ENCODE measurements around the gene RPS6KA2. TPM values are rescaled to one million over a fixed set of nuclear protein-coding genes. Genes with fewer than 3 reads are reported as not detected.
A peak's percentile ranks its signal among the peaks of the same experiment; 100 is the strongest.

Gene RPS6KA2
- total RNA-seq, 1 donor from 2014 or later = 10.4 TPM

DNA sequence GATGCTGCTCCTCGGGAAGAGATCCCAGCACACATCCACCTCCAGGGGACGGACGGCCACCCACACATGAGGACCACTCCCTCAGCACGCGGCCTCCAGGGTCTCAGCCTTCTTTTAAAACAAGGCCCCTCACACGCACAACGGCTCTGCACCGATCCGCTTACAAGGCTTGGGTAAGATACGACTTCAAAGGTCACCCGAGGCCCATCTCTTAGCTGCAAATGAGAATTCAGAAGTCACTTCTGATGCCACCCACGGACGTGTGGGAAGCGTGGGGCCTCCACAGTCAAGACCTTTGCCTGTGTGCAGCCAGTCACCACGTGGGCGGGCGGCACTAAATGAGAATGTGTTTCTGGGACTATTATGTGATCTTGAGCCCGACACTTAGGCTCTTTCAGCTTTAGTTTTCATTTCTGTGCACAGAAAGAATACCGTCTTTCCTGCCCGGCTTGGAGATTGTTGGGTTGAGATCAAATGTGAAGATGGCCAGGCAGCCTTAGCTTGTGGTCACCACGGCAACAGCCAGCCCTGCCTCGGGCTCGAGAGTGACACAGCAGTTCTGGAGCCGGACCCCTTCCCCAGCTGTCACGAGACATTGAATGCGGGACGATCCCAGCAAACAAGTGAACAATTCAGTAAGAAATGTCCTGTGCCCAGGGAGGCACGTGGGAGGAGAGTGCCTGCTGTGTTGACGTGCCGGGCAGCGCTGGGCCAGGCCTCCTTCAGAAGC, 132.1 kb downstream of the RPS6KA2 start:
- Histone ChIP-seq H3K36me3 (ENCODE audit: control insufficient read depth in 3 of 3, insufficient read depth in 3 of 3, low read length in 3 of 3) (peaks cover 31 to 54% (median 53%) of the 10 kb centered on the region in 3 donors), H3K4me3 (ENCODE audit: low read length in 3 of 3) (no peak overlapping the region), H3K4me1 (ENCODE audit: control insufficient read depth in 3 of 3, insufficient read depth in 3 of 3, low read length in 3 of 3) (peaks cover 0 to 4% (median 4%) of the 10 kb centered on the region in 3 donors), H3K27ac (ENCODE audit: low read depth, low read length) (no peak overlapping the region), H3K9ac (ENCODE audit: low read depth in 1 of 3, low read length in 3 of 3) (no peak overlapping the region), H3K27me3 (ENCODE audit: control insufficient read depth in 3 of 3, insufficient read depth in 3 of 3, low read length in 3 of 3) (no peaks in the 10 kb centered on the region), H3K9me3 (ENCODE audit: control insufficient read depth in 3 of 3, low read length in 3 of 3) (no peaks in the 10 kb centered on the region)

DNA sequence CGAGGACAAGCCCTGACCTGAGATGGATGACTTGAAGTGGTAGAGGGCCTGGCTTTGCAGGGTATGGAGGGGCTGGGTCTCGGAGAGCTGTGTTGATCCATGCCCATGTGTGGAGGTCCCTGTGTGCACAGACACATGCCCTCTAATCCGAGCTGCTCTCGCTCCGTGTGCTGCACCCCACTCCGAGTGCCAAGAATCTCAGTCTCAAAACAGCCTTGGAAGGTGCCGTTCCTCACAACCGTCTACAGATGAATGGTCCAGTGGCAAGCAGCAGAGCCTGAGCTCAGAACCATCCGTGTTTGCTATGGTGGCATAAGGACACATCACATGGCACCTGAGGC, 133.0 kb downstream of the RPS6KA2 start:
- Histone ChIP-seq H3K27ac (ENCODE audit: low read depth, low read length) (no peak overlapping the region), H3K36me3 (ENCODE audit: control insufficient read depth in 3 of 3, insufficient read depth in 3 of 3, low read length in 3 of 3) (peaks cover 30 to 58% (median 52%) of the 10 kb centered on the region in 3 donors), H3K27me3 (ENCODE audit: control insufficient read depth in 3 of 3, insufficient read depth in 3 of 3, low read length in 3 of 3) (no peaks in the 10 kb centered on the region), H3K9ac (ENCODE audit: low read depth in 1 of 3, low read length in 3 of 3) (no peak overlapping the region), H3K9me3 (ENCODE audit: control insufficient read depth in 3 of 3, low read length in 3 of 3) (no peaks in the 10 kb centered on the region), H3K4me1 (ENCODE audit: control insufficient read depth in 3 of 3, insufficient read depth in 3 of 3, low read length in 3 of 3) (peaks cover 0 to 4% (median 4%) of the 10 kb centered on the region in 3 donors), H3K4me3 (ENCODE audit: low read length in 3 of 3) (no peak overlapping the region)

DNA sequence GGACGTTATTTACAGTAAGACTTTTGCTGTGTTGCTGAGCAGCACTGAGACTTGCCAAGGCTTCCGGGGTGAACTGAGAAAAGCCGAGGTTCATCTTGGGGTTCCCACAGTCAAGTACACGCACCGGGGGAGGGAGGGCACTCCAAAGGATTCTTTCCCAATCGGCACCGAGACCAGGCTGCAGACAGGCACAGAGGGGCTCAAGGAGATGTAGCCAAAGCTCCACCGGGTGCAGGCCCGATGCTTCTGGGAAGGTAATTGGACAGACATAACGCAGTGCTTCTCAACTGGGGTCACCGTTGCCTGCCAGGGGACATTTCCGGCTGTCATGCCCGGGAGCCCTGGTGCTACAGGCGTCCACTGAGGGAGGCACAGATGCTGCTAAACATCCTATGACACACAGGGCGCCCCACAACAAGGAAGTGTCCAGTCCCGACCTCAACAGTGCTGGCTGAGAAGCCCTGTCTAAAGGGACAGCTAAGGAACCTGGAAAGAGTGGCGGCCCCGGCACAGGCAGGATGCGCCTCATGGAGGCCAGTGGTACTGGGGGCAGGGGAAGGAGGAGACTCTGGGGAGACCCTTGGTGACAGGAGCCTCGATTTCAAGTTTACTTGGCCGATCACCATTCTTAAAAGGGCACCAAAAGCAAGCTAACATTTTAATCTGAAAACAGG, 133.5 kb downstream of the RPS6KA2 start:
- Histone ChIP-seq H3K9ac (ENCODE audit: low read depth in 1 of 3, low read length in 3 of 3) (no peak overlapping the region), H3K27ac (ENCODE audit: low read depth, low read length) (no peak overlapping the region), H3K27me3 (ENCODE audit: control insufficient read depth in 3 of 3, insufficient read depth in 3 of 3, low read length in 3 of 3) (no peaks in the 10 kb centered on the region), H3K9me3 (ENCODE audit: control insufficient read depth in 3 of 3, low read length in 3 of 3) (no peaks in the 10 kb centered on the region), H3K36me3 (ENCODE audit: control insufficient read depth in 3 of 3, insufficient read depth in 3 of 3, low read length in 3 of 3) (peaks cover 31 to 54% (median 51%) of the 10 kb centered on the region in 3 donors), H3K4me3 (ENCODE audit: low read length in 3 of 3) (no peak overlapping the region), H3K4me1 (ENCODE audit: control insufficient read depth in 3 of 3, insufficient read depth in 3 of 3, low read length in 3 of 3) (peaks cover under 1 to 7% (median 4%) of the 10 kb centered on the region in 3 donors)

DNA sequence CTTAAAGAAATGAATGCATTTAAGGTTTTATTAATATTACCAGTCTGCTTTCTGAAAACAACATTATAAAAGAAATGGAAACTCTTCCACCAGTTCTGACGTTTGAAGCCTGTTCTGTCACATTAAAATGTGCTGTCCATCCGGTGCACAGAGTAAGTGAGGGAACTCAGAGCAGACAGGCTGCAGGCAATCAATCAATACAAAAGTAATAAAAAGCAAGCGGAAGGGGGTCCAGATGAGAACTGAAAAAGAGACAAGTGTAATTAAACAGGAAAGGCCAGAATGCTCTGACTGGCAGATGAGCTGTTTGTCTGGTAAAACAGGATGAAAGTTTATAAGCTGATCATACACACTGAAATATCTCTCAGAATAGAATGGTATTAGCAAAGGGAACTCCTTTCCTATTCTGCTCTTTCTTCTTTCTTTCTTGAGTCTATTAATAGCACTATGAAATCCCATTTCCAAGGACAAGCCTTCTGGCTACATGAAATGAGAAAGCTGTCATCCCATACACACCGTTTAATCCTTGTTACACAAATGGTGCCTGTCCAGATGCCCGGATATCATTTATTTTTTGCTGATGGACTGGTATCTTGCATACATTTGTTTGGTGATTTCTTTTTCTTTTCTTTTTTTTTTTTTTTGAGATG, 134.8 kb downstream of the RPS6KA2 start:
- peaks cover 2 to 8% (median 4%) of the 10 kb centered on the region in 3 donors for H3K4me1 ChIP-seq (ENCODE audit: control insufficient read depth in 3 of 3, insufficient read depth in 3 of 3, low read length in 3 of 3)
- no peak overlapping the region for H3K9ac ChIP-seq (ENCODE audit: low read depth in 1 of 3, low read length in 3 of 3)
- H3K9me3 ChIP-seq (ENCODE audit: control insufficient read depth in 3 of 3, low read length in 3 of 3) = no peaks in the 10 kb centered on the region
- no peak overlapping the region for H3K27ac ChIP-seq (ENCODE audit: low read depth, low read length)
- peaks cover 30 to 49% (median 43%) of the 10 kb centered on the region in 3 donors for H3K36me3 ChIP-seq (ENCODE audit: control insufficient read depth in 3 of 3, insufficient read depth in 3 of 3, low read length in 3 of 3)
- H3K4me3 ChIP-seq (ENCODE audit: low read length in 3 of 3) = no peak overlapping the region
- no peaks in the 10 kb centered on the region for H3K27me3 ChIP-seq (ENCODE audit: control insufficient read depth in 3 of 3, insufficient read depth in 3 of 3, low read length in 3 of 3)

DNA sequence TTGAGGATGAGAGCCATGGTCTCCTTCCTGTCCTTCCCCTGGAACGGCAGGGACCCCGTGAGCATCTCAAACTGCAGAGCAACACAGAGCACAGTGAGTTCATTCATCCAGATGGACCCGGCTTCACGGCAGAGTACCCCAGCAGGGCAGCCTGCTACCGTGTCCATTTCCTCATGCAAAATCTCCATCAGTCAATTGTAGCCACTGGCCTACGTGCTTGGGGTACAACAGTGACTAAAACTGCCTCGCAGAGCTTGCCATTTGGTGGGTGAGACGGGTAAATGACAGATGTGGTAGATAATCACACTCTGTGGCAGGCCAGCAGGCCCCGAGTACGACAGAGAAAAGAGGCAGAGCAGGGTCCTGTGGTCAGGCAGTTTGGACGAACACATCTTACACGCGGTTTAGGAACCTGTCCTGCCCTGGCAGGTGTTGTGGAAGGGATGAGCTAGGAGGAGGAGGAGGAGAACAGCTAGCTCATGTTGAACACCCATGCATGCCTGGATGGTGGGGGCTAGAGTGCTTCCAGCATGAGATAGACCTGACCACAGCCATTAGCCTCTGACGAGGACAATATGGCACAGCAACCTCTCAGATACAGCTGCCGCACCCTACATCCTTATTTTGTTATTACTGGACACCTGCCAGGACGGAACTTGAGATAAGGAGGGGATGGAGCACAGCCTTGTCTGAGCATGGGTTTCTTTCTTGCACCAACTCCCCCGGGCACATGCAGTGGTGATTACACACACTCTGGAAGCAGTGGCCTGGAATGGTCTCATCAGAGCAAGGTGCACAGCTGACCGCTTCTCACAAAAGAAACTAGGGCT, 136.2 kb downstream of the RPS6KA2 start:
- Histone ChIP-seq H3K27ac (ENCODE audit: low read depth, low read length) (no peak overlapping the region), H3K4me3 (ENCODE audit: low read length in 3 of 3) (no peak overlapping the region), H3K4me1 (ENCODE audit: control insufficient read depth in 3 of 3, insufficient read depth in 3 of 3, low read length in 3 of 3) (peaks cover 2 to 8% (median 4%) of the 10 kb centered on the region in 3 donors), H3K27me3 (ENCODE audit: control insufficient read depth in 3 of 3, insufficient read depth in 3 of 3, low read length in 3 of 3) (no peaks in the 10 kb centered on the region), H3K9me3 (ENCODE audit: control insufficient read depth in 3 of 3, low read length in 3 of 3) (no peaks in the 10 kb centered on the region), H3K9ac (ENCODE audit: low read depth in 1 of 3, low read length in 3 of 3) (no peak overlapping the region), H3K36me3 (ENCODE audit: control insufficient read depth in 3 of 3, insufficient read depth in 3 of 3, low read length in 3 of 3) (peaks cover 40 to 53% (median 52%) of the 10 kb centered on the region in 3 donors)

DNA sequence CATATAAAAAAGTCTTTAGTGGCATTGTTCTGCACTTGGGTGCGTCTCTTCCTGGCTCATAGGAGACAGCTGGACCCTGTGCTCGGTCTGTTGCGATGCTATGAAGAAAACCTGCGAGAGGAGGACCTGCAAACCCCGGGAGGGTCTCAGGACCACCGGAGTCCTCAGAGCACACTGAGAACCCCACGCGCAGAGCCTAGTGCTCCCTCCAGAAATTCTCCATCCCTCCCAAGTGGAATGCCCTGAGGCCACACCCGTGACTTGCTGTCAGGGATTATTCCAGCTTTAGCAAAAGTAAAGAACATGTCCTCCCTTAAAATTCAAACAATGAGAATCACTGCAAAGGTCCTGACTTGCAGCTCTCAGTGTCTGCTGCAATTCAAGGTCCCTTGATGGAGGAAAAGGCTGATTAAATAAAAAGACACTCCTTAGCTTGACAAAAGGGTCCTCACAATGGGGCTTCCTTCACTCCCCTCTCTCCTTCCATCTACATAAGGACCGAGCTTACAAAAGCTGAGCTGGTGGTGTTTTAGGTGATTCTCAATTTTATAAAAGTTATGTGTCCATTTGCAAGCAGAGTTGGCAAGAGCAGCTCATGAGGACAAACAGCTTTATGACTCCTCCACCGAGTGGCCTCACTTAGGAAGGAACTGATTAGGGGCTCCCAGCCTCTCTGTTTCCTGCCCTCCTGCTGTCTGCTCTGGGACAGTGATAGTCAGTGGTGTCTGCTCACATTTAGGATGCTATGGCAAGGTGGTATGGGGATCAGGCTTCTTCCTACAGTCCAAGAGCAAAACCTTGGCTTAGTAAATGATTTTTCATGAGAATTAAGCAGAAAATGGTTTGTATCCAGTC, 137.5 kb downstream of the RPS6KA2 start:
- H3K9me3 ChIP-seq (ENCODE audit: control insufficient read depth in 3 of 3, low read length in 3 of 3) = no peaks in the 10 kb centered on the region
- peaks cover 2 to 8% (median 4%) of the 10 kb centered on the region in 3 donors for H3K4me1 ChIP-seq (ENCODE audit: control insufficient read depth in 3 of 3, insufficient read depth in 3 of 3, low read length in 3 of 3)
- no peak overlapping the region for H3K4me3 ChIP-seq (ENCODE audit: low read length in 3 of 3)
- H3K27ac ChIP-seq (ENCODE audit: low read depth, low read length) = no peak overlapping the region
- H3K27me3 ChIP-seq (ENCODE audit: control insufficient read depth in 3 of 3, insufficient read depth in 3 of 3, low read length in 3 of 3) = no peaks in the 10 kb centered on the region
- H3K9ac ChIP-seq (ENCODE audit: low read depth in 1 of 3, low read length in 3 of 3) = no peak overlapping the region
- peaks cover 42 to 61% (median 49%) of the 10 kb centered on the region in 3 donors for H3K36me3 ChIP-seq (ENCODE audit: control insufficient read depth in 3 of 3, insufficient read depth in 3 of 3, low read length in 3 of 3)

DNA sequence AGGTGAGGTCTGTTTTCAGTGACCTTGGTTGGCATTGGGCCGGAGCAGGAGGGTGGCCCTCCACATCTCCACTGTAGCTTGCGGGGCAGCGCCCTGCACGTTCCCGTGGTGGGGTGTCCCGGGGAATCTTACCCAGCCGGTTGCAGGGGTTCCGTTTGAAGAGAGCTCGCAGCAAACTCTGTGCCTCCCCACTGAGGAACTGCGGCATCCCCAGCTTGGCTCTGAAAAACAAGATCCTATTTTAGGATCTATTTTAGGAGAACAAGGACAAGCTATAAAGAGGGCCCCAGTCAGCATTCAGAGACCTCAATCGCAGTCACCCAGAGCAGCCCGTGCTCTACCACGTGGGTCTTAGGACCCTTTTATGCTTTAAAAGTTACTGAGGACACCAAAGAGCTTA, 138.3 kb downstream of the RPS6KA2 start:
- Histone ChIP-seq H3K4me1 (ENCODE audit: control insufficient read depth in 3 of 3, insufficient read depth in 3 of 3, low read length in 3 of 3) (peaks cover 2 to 8% (median 4%) of the 10 kb centered on the region in 3 donors), H3K27me3 (ENCODE audit: control insufficient read depth in 3 of 3, insufficient read depth in 3 of 3, low read length in 3 of 3) (no peaks in the 10 kb centered on the region), H3K36me3 (ENCODE audit: control insufficient read depth in 3 of 3, insufficient read depth in 3 of 3, low read length in 3 of 3) (peaks cover 44 to 57% (median 45%) of the 10 kb centered on the region in 3 donors), H3K4me3 (ENCODE audit: low read length in 3 of 3) (no peak overlapping the region), H3K9me3 (ENCODE audit: control insufficient read depth in 3 of 3, low read length in 3 of 3) (no peaks in the 10 kb centered on the region), H3K9ac (ENCODE audit: low read depth in 1 of 3, low read length in 3 of 3) (no peak overlapping the region), H3K27ac (ENCODE audit: low read depth, low read length) (peak overlapping the region; percentile 42)

DNA sequence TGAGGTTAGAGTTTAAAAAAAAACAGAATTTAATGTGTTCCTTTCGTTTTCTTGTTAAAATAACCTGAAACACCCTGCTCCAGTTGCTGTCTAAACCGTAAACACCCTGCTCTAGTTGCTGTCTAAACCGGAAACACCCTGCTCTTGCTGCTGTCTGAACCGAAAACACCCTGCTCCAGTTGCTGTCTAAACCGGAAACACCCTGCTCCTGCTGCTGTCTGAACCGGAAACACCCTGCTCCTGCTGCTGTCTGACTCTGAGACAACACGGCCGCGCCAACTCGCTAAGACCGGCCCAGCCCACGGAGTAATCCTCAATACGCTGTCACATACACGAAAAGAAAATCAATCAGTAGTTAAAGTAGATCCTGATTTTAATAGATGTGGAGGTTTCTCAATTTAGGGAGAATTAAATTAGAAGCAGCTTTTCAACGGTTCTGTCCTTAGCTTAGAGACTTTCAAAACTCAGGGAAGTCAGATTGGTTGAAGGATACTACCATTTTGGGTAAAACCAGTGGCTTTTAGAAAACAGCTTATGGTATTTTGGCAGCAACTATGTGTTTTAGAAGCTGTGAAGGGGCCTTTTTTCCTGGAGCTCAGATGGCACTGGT, 138.9 kb downstream of the RPS6KA2 start:
- H3K4me1 ChIP-seq (ENCODE audit: control insufficient read depth in 3 of 3, insufficient read depth in 3 of 3, low read length in 3 of 3) = peaks cover 2 to 8% (median 4%) of the 10 kb centered on the region in 3 donors
- H3K36me3 ChIP-seq (ENCODE audit: control insufficient read depth in 3 of 3, insufficient read depth in 3 of 3, low read length in 3 of 3) = peaks cover 40 to 57% (median 44%) of the 10 kb centered on the region in 3 donors
- H3K9me3 ChIP-seq (ENCODE audit: control insufficient read depth in 3 of 3, low read length in 3 of 3) = no peaks in the 10 kb centered on the region
- H3K27ac ChIP-seq (ENCODE audit: low read depth, low read length) = peak overlapping the region; percentile 42
- no peak overlapping the region for H3K4me3 ChIP-seq (ENCODE audit: low read length in 3 of 3)
- H3K27me3 ChIP-seq (ENCODE audit: control insufficient read depth in 3 of 3, insufficient read depth in 3 of 3, low read length in 3 of 3) = no peaks in the 10 kb centered on the region
- no peak overlapping the region for H3K9ac ChIP-seq (ENCODE audit: low read depth in 1 of 3, low read length in 3 of 3)

Measured in skeletal muscle tissue (tissue), 4 donors.